Activated CD4-positive, alpha-beta T cell treated with anti-CD3 and anti-CD28 coated beads, Interleukin-2, amount 50 U/mL, for 48 hours (primary cell): ENCODE data around the gene SHKBP1.
"Not testable (repeated sequence)": the region's sequence is repeated elsewhere in the genome, so short reads cannot be mapped to it uniquely, and the experiment has no call there.

ENCODE experiments used
- DNase-seq, 2 experiments: peaks; one replicate each; pipeline ENCODE4 v3.0.0-alpha.2; 2020

Gene SHKBP1

GRCh38 chr19:40586611-40587010 is 9.9 kb downstream of the SHKBP1 start:
- DNase-seq = no peak

- no peak for DNase-seq
Observed at GRCh38 chr19:40588110-40588854, 11.6 kb downstream of the SHKBP1 start.

GRCh38 chr19:40588926-40589569 is 12.4 kb downstream of the SHKBP1 start:
- no peak for DNase-seq

GRCh38 chr19:40589591-40590429 is 13.1 kb downstream of the SHKBP1 start:
- no peak for DNase-seq

GRCh38 chr19:40590464-40591265 is 14.0 kb downstream of the SHKBP1 start:
- no peak for DNase-seq

- not testable (repeated sequence) for DNase-seq
Observed at GRCh38 chr19:40591724-40592123, 15.1 kb downstream of the SHKBP1 start.

DNA sequence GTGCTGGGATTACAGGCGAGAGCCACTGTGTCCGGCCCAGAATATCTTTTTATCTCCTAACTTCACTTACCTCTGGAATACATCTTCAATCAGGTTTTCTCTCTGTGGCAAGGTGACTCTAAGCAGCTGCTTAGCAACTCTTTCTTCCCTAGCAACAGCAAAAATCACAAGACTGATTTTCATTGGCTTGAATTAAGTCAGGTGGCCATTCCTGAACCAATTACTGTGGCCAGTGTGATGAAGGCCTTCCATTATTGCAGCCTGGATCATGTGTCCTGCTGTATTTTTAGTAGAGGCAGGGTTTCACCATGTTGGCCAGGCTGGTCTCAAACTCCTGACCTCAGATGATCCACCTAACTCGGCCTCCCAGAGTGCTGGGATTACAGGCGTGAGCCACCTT is 15.5 kb downstream of the SHKBP1 start:
- no peak for DNase-seq

GRCh38 chr19:40594255-40594654 is 17.6 kb downstream of the SHKBP1 start:
- no peak for DNase-seq

GRCh38 chr19:40594657-40595091 is 18.0 kb downstream of the SHKBP1 start:
- no peak for DNase-seq

- DNase-seq = peak in 1 of 2 experiments; percentile 44
Observed at GRCh38 chr19:40596608-40597328, 20.1 kb downstream of the SHKBP1 start.

- DNase-seq = no peak
Observed at GRCh38 chr19:40597329-40597838, 20.7 kb downstream of the SHKBP1 start.

GRCh38 chr19:40598121-40598917 is 21.6 kb downstream of the SHKBP1 start:
- DNase-seq = peak; percentile 91

- DNase-seq = no peak
Observed at GRCh38 chr19:40598918-40599307, 22.2 kb downstream of the SHKBP1 start.

GRCh38 chr19:40599331-40599901 is 22.7 kb downstream of the SHKBP1 start:
- no peak for DNase-seq

- no peak for DNase-seq
Observed at GRCh38 chr19:40599902-40600569, 23.4 kb downstream of the SHKBP1 start.

DNA sequence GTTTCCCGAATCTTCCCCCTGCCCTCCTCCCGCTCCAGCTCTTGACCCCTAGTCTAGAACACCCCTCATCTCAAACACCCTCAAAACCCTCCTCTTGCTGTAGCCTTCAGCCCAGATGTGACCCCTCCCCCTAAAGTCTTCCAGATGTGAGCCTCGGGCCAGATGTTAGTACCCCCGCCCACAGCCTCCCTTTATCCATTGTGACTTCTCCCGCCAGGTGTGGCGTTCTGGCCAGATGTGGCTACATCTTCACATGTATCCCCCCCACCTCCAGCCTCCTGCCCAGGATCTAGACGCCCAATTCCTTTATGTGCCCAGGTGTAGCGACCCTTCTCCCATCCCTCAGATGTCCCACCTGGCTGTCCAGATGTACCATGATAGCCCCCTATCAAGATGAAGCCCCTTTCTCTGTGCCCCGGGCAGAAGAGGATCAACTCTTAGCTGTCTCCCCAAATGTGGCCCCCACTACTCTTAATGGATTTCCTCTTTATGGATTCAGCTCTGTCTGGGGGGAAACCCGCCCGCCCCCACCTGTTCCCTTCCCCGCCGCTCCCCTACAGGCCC is 24.0 kb downstream of the SHKBP1 start:
- no peak for DNase-seq

DNA sequence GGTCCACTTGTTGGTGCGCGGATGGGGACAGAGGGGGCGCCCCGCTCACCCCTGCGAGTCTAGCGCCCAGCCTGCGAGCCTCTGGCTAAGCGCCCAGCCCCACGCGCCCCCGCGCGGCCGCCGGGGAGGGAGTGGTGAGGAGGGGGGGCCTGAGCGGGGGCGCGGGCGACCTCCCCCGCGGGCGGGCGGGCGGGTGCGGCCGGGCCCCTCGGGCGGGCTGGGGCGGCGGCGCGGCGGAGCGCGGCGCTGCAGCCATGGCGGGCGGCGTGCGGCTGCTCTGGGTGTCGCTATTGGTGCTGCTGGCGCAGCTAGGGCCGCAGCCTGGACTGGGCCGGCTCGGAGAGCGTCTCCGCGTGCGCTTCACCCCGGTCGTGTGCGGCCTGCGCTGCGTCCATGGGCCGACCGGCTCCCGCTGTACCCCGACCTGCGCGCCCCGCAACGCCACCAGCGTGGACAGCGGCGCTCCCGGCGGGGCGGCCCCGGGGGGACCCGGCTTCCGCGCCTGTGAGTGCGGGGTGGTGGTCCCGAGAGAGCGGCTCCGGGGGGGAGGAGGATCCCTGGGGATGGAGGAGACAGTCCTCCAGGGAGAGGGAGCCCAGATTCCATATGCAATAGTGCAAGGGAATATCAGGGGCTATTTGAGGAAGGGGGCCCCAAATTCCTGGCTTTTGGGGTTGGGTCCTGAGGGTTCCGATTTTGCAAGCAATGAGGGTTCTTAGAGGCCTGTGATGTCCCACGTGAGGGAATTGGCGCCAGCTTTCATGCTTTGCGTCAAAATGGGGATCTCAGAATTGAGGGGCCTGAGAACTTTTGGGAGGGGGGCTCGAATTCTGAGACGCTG is 24.7 kb downstream of the SHKBP1 start, which contains the start of gene LTBP4:
Gene LTBP4 (plus strand): TSS at position 236 of the 841 bp plus-strand sequence. CDS start 19 bp downstream, at position 255.
- DNase-seq = no peak

DNA sequence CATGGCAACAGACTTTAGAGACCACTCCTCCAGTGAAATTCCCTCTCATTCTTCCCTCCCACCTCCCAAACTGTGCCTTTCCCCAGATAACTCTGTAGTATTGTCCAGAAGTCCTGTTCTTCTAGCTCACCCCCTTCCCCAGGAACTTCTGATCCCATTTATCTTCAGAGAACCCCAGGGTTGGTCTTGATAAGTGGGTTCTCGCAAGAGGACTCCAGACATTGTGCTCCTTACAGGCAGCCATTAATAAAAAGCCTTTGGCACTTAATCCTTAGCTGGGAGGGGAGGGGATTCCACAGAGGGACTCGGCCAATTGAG is 26.4 kb downstream of the SHKBP1 start:
- no peak for DNase-seq
